NOMO-1 treated with dmso at 0.1 percent for 144 hours (cell line): ENCODE results near the gene GPR45.

Experiments used
- DNase-seq: peaks from one replicate; lab custom pipeline; 2025; ENCODE audit not compliant: unreplicated experiment; lab: John Stamatoyannopoulos, UW

Gene GPR45

GRCh38 chr2:105252271-105252670, 10.7 kb downstream of the GPR45 start:
- no peak for DNase-seq

GRCh38 chr2:105254531-105255210, 13.1 kb downstream of the GPR45 start:
- no peak for DNase-seq

GRCh38 chr2:105255979-105256378, 14.4 kb downstream of the GPR45 start:
- no peak for DNase-seq

GRCh38 chr2:105256431-105257047, 15.0 kb downstream of the GPR45 start:
- no peak for DNase-seq

GRCh38 chr2:105257981-105258380, 16.4 kb downstream of the GPR45 start:
- DNase-seq: no peak

GRCh38 chr2:105258835-105259350, 17.4 kb downstream of the GPR45 start:
- no peak for DNase-seq

- no peak for DNase-seq
These were observed 19.5 kb downstream of the GPR45 start for GRCh38 chr2:105261061-105261460.

- no peak for DNase-seq
These were observed 21.1 kb downstream of the GPR45 start for GRCh38 chr2:105262651-105263091.

- no peak for DNase-seq
These were observed 27.9 kb downstream of the GPR45 start for GRCh38 chr2:105269426-105269825.

- DNase-seq: no peak
These were observed 30.0 kb downstream of the GPR45 start for GRCh38 chr2:105271393-105272045.

GRCh38 chr2:105272176-105272575, 30.6 kb downstream of the GPR45 start:
- no peak for DNase-seq

- DNase-seq: no peak
These were observed 32.5 kb downstream of the GPR45 start for GRCh38 chr2:105274046-105274445.

- no peak for DNase-seq
These were observed 37.1 kb downstream of the GPR45 start for GRCh38 chr2:105278654-105279053.

GRCh38 chr2:105279126-105279525, 37.6 kb downstream of the GPR45 start:
- DNase-seq: no peak

GRCh38 chr2:105280281-105280680, 38.7 kb downstream of the GPR45 start:
- DNase-seq: no peak

GRCh38 chr2:105283532-105283931, 42.0 kb downstream of the GPR45 start:
- DNase-seq: no peak

- DNase-seq: peak; percentile 10
These were observed 46.1 kb downstream of the GPR45 start for GRCh38 chr2:105287692-105288091.

- DNase-seq: no peak
These were observed 46.6 kb downstream of the GPR45 start for GRCh38 chr2:105288133-105288532.

- no peak for DNase-seq
These were observed 49.6 kb downstream of the GPR45 start for GRCh38 chr2:105290981-105291660.

- DNase-seq: no peak
These were observed 50.4 kb downstream of the GPR45 start for GRCh38 chr2:105291981-105292380.
